ENCODE data around the gene MS4A12.
"Not testable (repeated sequence)": the region's sequence is repeated elsewhere in the genome, so short reads cannot be mapped to it uniquely, and the experiment has no call there.

MS4A12 gene, protein sequence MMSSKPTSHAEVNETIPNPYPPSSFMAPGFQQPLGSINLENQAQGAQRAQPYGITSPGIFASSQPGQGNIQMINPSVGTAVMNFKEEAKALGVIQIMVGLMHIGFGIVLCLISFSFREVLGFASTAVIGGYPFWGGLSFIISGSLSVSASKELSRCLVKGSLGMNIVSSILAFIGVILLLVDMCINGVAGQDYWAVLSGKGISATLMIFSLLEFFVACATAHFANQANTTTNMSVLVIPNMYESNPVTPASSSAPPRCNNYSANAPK

DNA sequence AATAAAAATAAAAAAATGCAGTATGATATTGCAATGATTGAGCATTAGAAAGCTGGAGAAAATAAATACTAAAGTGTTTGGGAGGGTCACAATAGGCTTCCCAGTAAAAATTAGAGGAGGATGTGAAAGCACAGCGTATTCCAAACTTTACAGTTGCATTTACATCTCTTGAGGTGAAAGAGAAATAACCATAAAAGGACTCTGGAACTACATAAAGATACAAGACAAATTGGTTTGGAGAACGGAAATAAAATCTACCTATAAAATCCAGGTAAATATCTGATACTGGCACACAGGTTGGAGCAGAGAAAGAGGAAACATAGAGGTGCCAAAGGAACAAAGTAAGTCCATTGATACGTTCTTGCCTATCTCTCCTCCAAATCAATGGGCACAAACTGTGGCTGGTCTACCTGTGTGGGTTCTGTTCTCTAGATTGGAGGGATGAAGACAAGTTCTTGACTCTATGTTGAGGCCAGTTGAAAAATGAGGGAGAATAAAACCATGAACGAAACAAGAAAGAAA is at the start of gene MS4A12:
TSS of gene MS4A12 (plus strand) at position 291 of the 522 bp plus-strand sequence. CDS start 4,541 bp downstream, outside the sequence.
- no peak for DNase-seq (ENCODE audit: low read depth)

DNA sequence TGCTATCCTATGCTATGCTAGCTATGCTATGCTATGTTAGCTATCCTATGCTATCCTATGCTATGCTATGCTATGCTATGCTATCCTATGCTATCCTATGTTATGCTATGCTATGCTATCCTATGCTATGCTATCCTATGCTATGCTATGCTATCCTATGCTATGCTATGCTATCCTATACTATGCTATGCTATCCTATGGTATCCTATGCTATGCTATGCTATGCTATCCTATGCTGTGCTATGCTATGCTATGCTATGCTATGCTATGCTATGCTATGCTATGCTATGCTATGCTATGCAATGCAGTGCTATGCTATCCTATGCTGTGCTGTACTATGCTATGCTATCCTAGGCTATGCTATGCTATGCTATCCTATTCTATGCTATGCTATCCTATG is 45.5 kb upstream of the MS4A12 start:
- no peak for DNase-seq (ENCODE audit: low read depth)

- no peak for DNase-seq (ENCODE audit: low read depth)
Observed at GRCh38 chr11:60447846-60448245, 44.7 kb upstream of the MS4A12 start.

DNA sequence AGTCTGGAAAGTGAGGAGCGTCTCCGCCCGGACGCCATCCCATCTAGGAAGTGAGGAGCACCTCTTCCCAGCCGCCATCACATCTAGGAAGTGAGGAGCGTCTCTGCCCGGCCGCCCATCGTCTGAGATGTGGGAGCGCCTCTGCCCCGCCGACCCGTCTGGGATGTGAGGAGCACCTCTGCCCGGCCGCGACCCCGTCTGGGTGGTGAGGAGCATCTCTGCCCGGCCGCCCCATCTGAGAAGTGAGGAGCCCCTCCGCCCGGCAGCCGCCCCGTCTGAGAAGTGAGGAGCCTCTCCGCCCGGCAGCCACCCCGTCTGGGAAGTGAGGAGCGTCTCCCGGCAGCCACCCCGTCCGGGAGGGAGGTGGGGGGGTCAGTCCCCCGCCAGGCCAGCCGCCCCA is 41.4 kb upstream of the MS4A12 start:
- not testable (repeated sequence) for DNase-seq (ENCODE audit: low read depth)

DNA sequence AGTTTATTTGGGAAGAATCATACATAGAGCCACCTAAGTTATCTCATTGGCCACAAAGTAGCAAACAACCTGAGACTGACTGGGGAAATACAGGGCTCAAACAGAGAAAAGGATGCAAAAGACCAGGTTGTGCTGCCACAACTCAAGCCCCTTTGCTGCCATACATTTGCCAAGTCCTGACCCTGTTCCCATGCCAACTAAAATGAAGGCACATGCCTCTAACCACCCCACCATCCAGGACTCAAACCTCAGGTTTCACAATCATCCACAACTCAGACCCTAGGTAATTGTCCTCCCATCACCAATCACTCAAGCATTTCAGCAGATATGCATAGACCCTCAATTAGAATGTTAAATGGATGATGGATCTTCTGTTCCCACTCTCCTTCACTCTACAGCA is 38.4 kb upstream of the MS4A12 start:
- DNase-seq (ENCODE audit: low read depth): no peak

GRCh38 chr11:60455531-60456042 is 37.0 kb upstream of the MS4A12 start, which contains the start of gene MS4A1:
Gene MS4A1 (plus strand): TSS chr11:60455847. CDS start chr11:60462375, 6,528 bp downstream.
- no peak for DNase-seq (ENCODE audit: low read depth)

GRCh38 chr11:60457576-60457975 is 35.0 kb upstream of the MS4A12 start:
- DNase-seq (ENCODE audit: low read depth): no peak

DNA sequence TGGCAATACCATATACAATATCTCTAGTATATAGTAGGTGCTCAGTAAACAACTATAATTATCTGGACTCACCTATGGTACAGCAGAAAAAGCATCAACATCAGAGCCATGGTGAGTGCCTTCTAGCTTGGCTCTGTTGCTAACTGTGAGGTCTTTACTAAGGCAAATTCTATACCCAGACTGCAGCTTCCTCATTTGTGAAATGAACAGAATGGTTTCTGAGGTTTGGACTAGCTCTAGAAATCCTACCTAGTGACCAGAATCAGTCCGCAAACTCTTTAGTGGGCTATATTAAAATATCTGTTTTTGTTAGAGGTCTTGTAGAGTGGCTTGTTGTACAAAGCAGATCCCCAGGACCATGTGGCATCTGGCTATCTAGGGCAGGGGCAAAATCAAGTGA is 33.2 kb upstream of the MS4A12 start:
- no peak for DNase-seq (ENCODE audit: low read depth)

DNA sequence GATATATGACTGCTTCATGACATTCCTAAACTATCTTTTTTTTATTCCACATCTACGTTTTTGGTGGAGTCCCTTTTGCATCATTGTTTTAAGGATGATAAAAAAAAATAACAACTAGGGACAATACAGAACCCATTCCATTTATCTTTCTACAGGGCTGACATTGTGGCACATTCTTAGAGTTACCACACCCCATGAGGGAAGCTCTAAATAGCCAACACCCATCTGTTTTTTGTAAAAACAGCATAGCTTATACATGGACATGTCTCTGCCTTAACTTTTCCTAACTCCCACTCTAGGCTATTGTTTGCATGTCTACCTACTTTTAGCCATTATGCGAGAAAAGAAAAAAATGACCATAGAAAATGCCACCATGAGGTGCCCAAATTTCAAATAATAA is 23.7 kb upstream of the MS4A12 start:
- DNase-seq (ENCODE audit: low read depth): no peak

DNA sequence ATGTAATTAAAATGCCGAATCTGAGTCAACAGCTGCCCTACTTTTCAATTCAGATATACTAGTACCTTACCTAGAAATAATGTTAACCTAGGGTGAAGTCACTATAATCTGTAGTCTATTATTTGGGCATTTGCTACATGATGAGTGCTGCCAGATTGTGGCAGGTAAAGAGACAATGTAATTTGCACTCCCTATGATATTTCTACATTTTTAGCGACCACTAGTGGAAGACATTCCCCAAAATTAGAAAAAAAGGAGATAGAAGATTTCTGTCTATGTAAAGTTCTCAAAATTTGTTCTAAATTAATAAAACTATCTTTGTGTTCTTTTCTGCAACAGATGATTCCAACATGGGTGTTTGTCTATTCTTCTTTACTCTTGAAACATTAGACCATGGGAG is 22.9 kb upstream of the MS4A12 start:
- no peak for DNase-seq (ENCODE audit: low read depth)

GRCh38 chr11:60477035-60477445 is 15.5 kb upstream of the MS4A12 start:
- DNase-seq (ENCODE audit: low read depth): no peak

DNA sequence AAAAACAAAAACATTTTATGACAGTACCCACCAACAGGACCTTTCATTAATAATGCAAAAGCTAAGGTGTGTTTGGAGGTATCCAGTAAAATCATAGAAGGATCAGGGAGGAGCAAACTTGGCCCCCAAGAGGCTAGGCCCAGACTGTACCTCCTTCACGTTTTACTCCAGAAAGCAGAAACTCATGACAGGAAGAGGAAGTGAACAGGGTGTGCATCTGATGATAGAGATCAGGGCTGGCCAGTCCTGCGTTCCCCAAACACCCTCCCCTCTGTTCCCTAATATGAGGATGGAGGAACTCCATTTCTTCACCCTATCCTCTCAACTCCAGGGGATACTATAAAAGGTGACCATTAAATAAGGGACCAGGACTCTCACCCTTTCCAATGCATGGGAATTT is 10.2 kb upstream of the MS4A12 start:
- no peak for DNase-seq (ENCODE audit: low read depth)

GRCh38 chr11:60485987-60486386 is 6.6 kb upstream of the MS4A12 start:
- DNase-seq (ENCODE audit: low read depth): no peak

- no peak for DNase-seq (ENCODE audit: low read depth)
Observed at GRCh38 chr11:60493454-60493853, 876 bp downstream of the MS4A12 start.

- DNase-seq (ENCODE audit: low read depth): no peak
Observed at GRCh38 chr11:60498399-60498798, 5.8 kb downstream of the MS4A12 start.

- no peak for DNase-seq (ENCODE audit: low read depth)
Observed at GRCh38 chr11:60498853-60499252, 6.3 kb downstream of the MS4A12 start.

DNA sequence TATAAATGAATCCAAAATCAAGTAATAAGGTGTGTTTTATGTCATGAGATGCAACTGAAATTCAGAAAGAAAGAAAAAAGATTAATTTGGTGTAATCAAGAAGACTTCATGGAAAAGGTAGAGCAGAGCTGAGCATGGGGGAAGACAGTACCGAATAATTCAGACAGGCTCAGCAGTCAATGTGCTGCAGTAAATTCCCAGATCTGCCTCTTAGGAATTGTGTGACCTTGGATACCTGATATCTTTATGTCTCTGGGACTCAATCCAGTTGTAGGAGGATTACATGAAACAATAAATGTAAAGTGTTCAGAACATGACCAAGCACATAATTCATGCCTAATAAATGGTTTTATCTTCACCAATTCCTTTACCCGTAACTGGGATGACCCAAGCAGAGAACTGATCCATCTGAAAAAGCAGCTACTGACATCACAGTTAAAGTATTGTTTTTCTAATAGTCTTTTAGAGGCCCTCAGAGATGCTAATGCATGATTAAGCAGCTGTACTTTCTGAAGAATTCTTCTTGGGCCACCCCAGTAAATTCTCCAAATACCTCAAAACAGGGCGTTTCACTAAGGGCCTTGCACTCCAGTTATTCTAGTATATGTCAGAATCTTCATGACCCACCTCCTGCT is 7.8 kb downstream of the MS4A12 start:
- DNase-seq (ENCODE audit: low read depth): no peak

DNA sequence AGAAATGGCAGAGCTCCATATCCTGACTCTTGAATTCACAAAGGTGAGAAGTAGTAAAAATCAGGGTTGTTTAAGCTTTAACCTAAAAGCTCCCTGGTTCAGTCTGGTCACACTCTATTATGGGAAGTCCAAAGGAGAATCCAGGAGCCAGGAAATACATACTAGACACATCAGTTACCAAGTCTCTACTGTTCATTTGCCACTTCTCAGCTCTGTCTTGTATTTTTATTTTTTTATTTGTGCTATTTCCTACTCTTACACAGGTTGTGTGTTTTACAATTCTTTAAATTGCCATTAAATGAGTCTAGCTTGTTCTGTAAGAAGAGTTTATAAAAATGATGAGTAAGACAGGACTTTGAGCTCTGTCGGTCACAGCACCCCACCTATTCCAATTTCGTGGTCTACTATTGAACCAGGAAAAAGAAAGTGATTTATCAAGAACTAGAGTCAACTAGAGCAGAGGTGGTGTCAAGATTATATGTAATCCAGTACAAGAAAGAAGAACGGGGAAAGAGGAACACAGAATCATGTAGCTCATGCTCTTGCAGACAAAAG is 9.7 kb downstream of the MS4A12 start:
- DNase-seq (ENCODE audit: low read depth): no peak

DNA sequence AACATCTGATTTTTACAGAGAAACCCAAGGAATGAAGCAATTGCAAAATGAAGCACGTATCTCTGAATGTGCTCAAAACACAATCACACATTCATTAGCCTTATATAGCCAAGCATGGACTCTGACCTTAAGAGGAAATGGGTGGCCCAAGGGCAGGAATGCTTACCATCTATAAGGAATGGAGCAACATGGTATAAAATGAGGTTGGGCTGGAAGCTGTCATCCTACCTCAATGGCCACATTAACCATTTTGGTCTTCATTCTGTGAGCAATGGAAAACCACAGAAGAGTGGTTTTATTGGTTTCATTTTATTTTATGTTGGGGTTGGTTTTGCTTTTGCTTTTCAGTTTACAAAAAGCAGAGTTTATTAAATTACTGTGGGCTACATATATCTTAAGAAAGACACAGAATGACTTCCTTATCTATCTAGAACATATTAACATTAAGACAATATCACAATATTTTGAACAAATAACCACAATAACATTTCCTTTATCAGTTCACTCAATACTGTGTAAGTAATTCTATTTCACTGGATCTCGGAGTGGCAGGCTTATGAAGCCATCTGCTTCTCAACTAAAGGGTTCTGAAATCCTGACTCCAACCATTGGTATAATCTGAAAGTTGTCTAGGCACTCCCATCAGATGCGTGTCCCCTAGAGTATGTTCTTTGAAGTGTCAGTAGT is 11.8 kb downstream of the MS4A12 start:
- no peak for DNase-seq (ENCODE audit: low read depth)

DNA sequence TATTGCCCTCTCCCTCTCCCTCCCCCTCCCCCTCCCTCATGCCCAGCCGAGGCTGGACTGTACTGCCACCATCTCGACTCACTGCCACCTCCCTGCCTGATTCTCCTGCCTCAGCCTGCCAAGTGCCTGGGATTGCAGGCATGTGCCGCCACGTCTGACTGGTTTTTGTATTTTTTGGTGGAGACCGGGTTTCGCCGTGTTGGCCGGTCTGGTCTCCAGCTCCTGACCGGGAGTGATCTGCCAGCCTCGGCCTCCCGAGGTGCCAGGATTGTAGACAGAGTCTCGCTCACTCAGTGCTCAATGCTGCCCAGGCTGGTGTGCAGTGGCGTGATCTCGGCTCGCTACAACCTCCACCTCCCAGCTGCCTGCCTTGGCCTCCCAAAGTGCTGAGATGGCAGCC is 17.0 kb downstream of the MS4A12 start:
- not testable (repeated sequence) for DNase-seq (ENCODE audit: low read depth)

GRCh38 chr11:60510209-60510608 is 17.6 kb downstream of the MS4A12 start:
- not testable (repeated sequence) for DNase-seq (ENCODE audit: low read depth)

DNA sequence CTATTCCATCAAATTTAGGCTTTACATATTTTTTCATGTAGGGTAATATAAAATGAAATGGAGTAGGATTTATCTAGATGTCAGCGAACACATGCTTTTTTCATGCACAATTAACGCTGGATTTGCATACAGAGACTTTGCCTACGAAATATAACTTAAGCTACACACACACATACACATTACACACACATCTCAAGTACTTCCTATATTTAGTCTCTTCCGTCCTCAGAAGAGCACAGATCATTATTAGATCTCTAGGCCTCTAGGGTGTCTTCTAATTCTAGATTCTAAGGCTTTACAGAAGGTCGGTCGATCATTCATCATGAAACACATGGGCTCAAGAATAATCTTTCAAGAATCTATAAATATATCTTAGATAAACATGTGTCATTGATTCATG is 18.8 kb downstream of the MS4A12 start:
- DNase-seq (ENCODE audit: low read depth): no peak
